Epithelial cell of proximal tubule (primary cell): Measurements from ENCODE around the gene CX3CL1. TPM values are rescaled to one million over a fixed set of nuclear protein-coding genes. Genes with fewer than 3 reads are reported as not detected.
"Not testable (repeated sequence)": the region's sequence is repeated elsewhere in the genome, so short reads cannot be mapped to it uniquely, and the experiment has no call there.

ENCODE experiments used
- DNase-seq: peaks from one replicate; pipeline ENCODE4 v3.0.0-alpha.2; 2011; ENCODE audit warnings: low read depth
- H3K4me3 ChIP-seq: 2 replicates; pipeline ENCODE4 v1.5.1; 2011; ENCODE audit warnings: low read depth, mild to moderate bottlenecking, low read length
- total RNA-seq: library from RNA; depleted of rRNA; stranded (reverse); fragments of >200 nt; gene quantifications from 2 replicates; pipeline ENCODE4 v1.2.3, GENCODE V29; 2015
- TF ChIP-seq, protein P1 (sequence below): conservative IDR thresholded peaks from 2 replicates; pipeline ENCODE4 v1.5.1; 2012; ENCODE audit warnings: low read depth, mild to moderate bottlenecking, low read length

Gene CX3CL1
- total RNA-seq, 1 donor from 2014 or later = 13.5 TPM

DNA sequence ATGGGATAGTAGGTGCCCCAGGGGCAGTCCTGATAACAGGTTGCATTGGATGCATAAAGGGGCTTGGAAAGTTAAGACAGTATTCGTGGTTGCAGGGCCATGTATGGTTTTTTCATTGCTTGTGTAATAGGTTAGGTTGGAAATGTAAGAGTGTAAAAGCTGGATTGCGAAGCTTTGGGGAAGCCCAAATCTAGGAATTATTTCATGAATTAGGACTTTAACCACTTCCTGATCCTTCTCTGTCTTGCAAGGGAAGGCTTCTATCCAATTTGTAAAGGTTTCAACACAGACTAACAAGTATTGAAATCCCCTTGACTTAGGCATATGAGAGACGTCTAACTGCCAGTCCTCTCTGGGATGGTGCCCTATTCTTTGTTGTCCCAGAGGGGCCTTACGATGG, 24.5 kb downstream of the CX3CL1 start:
- H3K4me3 ChIP-seq = no peak overlapping the region
- TF ChIP-seq, protein P1, sequence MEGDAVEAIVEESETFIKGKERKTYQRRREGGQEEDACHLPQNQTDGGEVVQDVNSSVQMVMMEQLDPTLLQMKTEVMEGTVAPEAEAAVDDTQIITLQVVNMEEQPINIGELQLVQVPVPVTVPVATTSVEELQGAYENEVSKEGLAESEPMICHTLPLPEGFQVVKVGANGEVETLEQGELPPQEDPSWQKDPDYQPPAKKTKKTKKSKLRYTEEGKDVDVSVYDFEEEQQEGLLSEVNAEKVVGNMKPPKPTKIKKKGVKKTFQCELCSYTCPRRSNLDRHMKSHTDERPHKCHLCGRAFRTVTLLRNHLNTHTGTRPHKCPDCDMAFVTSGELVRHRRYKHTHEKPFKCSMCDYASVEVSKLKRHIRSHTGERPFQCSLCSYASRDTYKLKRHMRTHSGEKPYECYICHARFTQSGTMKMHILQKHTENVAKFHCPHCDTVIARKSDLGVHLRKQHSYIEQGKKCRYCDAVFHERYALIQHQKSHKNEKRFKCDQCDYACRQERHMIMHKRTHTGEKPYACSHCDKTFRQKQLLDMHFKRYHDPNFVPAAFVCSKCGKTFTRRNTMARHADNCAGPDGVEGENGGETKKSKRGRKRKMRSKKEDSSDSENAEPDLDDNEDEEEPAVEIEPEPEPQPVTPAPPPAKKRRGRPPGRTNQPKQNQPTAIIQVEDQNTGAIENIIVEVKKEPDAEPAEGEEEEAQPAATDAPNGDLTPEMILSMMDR = no peak
- no peak for DNase-seq

DNA sequence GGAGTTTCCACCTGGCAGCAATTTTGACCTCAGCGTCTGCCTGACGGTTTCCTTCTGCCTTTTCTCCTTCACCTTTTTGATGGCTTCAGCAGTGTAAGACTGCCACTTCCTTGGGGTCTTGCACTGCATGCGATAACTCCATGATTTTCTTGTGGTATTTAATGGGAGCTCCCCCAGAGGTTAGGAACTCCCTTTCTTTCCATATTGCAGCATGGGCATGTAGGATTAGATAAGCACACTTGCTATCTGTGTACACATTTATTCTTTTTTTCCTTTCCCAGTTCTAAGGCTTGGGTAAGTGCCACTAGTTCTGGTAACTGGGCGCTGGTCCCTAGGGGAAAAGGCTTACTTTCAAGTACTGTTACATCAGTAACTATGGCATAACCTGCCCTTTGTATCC, 25.2 kb downstream of the CX3CL1 start:
- not testable (repeated sequence) for H3K4me3 ChIP-seq, DNase-seq

DNA sequence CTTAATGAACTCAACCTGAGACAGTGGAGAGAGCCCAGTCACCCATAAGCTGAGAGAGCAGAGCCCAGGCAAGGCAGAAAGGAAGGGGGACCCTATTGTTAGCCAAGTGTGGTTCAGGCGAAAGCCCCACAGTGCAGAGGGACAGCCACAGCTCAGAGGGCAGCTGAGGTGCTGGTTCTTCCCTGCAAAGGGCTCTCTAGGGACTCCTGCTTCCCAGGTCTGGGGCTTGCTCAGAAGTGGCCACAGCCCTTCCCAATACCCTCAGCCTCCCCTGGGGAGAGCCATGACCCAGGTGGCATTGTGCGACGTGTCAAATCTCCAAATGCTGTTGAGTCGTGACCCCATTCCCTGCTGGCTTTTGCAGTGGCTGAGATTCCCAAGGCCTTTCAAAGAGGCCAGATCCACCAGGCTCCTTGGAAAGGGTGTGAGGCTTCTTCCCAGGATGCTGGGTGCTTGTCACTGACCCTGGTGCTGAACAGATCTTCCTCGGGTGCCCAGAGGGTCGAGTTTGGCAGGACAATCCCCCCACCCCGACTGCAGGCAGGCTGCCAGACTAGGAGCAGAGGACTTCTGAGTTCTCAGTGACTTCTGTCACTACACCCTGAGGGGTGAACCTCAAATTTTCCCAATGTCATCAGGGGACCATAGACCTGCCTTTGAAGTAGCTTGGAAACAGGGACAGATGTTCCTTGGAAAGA, 29.8 kb downstream of the CX3CL1 start:
- no peak for DNase-seq
- H3K4me3 ChIP-seq = no peak overlapping the region
- TF ChIP-seq, protein P1 = no peak

DNA sequence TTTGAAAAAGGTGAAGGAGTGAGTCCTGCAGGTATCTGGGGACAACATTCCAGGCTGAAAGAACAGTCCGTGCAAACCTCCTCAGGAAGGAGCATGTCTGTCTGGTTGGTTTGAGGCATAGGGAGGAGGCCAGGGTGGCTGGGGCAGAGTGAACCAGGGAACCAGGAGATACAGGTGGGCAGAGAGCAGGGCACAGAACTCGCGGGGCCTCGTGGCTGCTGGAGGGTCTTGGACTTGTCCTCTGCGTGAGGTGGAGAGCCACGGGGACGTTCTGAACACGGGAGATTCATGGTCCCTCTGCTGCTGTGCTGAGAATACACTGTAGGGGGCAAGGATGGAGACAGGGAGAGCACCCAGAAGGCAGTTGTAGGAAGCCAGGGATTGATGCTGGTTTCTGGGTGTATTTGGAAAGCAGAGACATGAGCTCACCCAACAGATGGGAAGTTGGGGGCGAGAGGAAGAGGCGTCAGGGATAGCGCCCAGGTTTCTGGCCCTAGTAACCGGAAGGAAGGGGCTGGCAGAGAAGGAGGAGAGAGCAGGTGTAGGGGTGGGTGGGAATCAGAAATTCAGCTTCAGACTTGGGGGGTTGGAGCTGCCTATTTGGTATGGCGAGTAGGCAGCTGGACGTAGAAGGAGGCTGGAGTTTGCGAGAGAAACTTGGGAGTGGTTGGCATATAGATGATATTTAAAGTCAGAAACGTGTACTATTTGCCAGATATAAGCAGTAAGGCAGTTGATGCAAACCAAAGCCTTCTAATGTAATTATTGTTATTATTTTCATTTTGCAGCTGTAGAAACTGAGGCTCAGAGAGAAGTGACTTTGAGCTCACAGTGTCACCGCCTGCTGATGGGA, 31.9 kb downstream of the CX3CL1 start, which contains the start of gene CCL17:
CCL17 (plus strand) TSS at position 803 of the 853 bp plus-strand sequence. CDS start 9,166 bp downstream, outside the sequence.
- no peak for DNase-seq
- TF ChIP-seq, protein P1 = no peak

DNA sequence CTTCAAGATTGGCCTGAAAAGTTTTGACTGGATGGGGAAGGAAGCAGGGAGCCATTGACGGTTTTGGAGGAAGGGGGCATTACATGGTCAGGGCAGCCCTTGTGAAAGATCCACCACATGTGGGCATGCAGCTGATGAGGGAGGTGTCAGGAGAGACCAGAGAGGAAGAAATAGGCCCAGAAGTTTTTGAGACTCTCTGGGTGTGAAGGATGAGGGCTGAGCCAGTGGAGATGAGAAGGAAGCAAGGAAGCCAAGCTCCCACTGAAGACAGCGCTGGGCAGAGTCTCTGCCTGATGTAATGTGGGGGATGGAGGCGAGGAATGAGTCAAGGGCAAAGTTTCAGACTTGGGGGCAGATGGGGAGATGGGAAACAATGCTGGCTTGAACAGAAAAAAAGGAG, 32.8 kb downstream of the CX3CL1 start:
- DNase-seq = no peak
- TF ChIP-seq, protein P1 = no peak
- H3K4me3 ChIP-seq = no peak overlapping the region

More for the DNA sequence above, 31.9 kb downstream of the CX3CL1 start, which contains the start of gene CCL17:
- H3K4me3 ChIP-seq = no peak within 1 kb of the TSS

DNA sequence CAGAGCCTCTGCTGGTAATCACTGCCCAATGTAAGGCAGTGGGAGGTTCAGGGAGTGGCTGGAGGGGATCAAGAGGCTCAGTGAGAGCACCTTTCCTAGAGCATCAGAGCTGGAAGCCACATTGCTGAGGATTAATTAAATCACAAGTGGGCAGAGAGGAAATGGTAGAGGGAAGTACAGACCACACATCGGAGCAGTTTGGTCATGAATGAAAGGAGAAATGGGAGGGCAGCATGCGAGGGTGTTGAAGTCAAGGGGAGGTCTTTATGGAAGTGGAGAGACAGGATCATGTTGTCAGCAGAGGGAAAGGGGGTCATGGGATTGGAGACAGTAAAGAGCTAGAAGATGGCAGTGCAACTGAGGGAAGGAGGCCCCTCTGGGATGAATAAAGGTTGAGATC, 34.6 kb downstream of the CX3CL1 start:
- TF ChIP-seq, protein P1 = no peak
- no peak for DNase-seq
- no peak overlapping the region for H3K4me3 ChIP-seq

DNA sequence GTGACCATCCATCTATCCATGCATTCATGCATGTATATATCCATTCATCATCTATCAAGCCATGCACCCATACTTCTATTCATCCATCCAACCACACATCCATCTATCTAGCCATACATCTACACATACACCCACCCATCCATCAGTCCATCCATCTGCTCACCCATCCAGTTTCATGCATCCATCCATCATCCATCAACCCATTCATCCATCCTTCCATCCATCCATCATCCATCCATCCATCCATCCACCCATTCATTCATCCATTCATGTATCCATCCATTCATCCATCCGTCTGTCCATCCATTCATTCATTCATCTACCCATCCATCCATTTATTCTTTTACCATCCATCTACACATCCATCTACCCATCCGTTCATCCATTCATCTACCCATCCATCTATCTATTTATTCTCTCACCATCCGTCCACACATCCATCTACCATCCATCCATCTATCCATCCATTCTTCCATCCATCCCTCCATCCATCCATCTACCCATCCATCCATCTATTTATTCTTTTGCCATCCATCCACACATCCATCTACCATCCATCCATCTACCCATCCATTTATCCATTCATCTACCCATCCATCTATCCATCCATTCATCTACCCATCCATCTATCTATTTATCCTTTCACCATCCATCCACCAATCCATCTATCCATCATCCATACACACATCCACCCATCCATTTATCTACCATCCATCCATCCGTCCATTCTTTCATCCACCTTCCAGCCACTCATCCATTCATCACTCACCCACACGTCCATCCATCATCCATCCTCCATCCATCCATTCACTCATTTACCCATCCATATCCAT, 35.4 kb downstream of the CX3CL1 start:
- TF ChIP-seq, protein P1 = no peak
- DNase-seq = no peak
- H3K4me3 ChIP-seq = no peak overlapping the region
